Mesenchymal stem cell (in vitro differentiated cells and primary cell): Measurements from ENCODE around the gene PADI4.

Experiments used
- DNase-seq: peaks from one replicate; pipeline ENCODE4 v3.0.0-alpha.2; 2013
- H2AFZ ChIP-seq: one replicate; pipeline ENCODE4 v1.6.1; 2013; ENCODE audit warnings: low read depth, mild to moderate bottlenecking, control low read depth, inconsistent platforms, low read length, moderate library complexity
- H2AK5ac ChIP-seq: 2 replicates; pipeline ENCODE4 v1.6.1; 2013; ENCODE audit warnings: low read length, moderate library complexity, mild to moderate bottlenecking, inconsistent platforms; ENCODE audit not compliant: severe bottlenecking
- H2BK120ac ChIP-seq: one replicate; pipeline ENCODE4 v1.6.1; 2013; ENCODE audit warnings: low read depth, mild to moderate bottlenecking, inconsistent platforms, low read length, moderate library complexity
- H2BK12ac ChIP-seq, 2 experiments: one replicate each; pipeline ENCODE4 v1.6.1; 2013; ENCODE audit warnings: inconsistent platforms in 2 of 2, low read length in 2 of 2, mild to moderate bottlenecking in 2 of 2, moderate library complexity in 2 of 2, control low read depth in 1 of 2
- H2BK15ac ChIP-seq: one replicate; pipeline ENCODE4 v1.6.1; 2013; ENCODE audit warnings: mild to moderate bottlenecking, low read depth, inconsistent platforms; ENCODE audit not compliant: poor library complexity, severe bottlenecking
- H2BK5ac ChIP-seq: 2 replicates; pipeline ENCODE4 v1.6.1; 2013; ENCODE audit warnings: low read depth, mild to moderate bottlenecking, low read length, control low read depth, inconsistent platforms; ENCODE audit not compliant: poor library complexity, severe bottlenecking
- H3K14ac ChIP-seq, 2 experiments: one replicate each; pipeline ENCODE4 v1.6.1; 2013; ENCODE audit warnings: inconsistent platforms in 2 of 2, low read length in 2 of 2, control low read depth in 1 of 2, mild to moderate bottlenecking in 1 of 2, moderate library complexity in 1 of 2
- H3K18ac ChIP-seq, 2 experiments: one replicate each; pipeline ENCODE4 v1.6.1; 2013; ENCODE audit warnings: inconsistent platforms in 2 of 2, low read length in 2 of 2, control low read depth in 1 of 2, low read depth in 1 of 2, mild to moderate bottlenecking in 1 of 2
- H3K23ac ChIP-seq, 2 experiments: one replicate each; pipeline ENCODE4 v1.6.1; 2013; ENCODE audit warnings: inconsistent platforms in 2 of 2, low read length in 2 of 2, mild to moderate bottlenecking in 2 of 2, moderate library complexity in 2 of 2, control low read depth in 1 of 2
- H3K27ac ChIP-seq: 2 replicates; pipeline ENCODE4 v1.5.1; 2013; ENCODE audit warnings: mild to moderate bottlenecking, moderate library complexity, low read length, control low read depth, inconsistent platforms; ENCODE audit not compliant: poor library complexity, severe bottlenecking
- H3K27me3 ChIP-seq, 2 experiments: 2 replicates each; pipeline versions ENCODE4 v1.6.1 to v1.7.0; 2013; ENCODE audit warnings: low read length in 2 of 2, mild to moderate bottlenecking in 2 of 2, moderate library complexity in 2 of 2, control low read depth in 1 of 2, inconsistent platforms in 1 of 2; ENCODE audit not compliant: control insufficient read depth in 1 of 2, insufficient read depth in 1 of 2
- H3K36me3 ChIP-seq, 2 experiments: 2 replicates each; pipeline versions ENCODE4 v1.6.1 to v1.7.0; 2013; ENCODE audit warnings: low read length in 2 of 2, control low read depth in 1 of 2, inconsistent platforms in 1 of 2, low read depth in 1 of 2, mild to moderate bottlenecking in 1 of 2; ENCODE audit not compliant: insufficient read depth in 2 of 2, control insufficient read depth in 1 of 2
- H3K4ac ChIP-seq, 2 experiments: one replicate each; pipeline ENCODE4 v1.6.1; 2013; ENCODE audit warnings: inconsistent platforms in 2 of 2, low read length in 2 of 2, mild to moderate bottlenecking in 2 of 2, moderate library complexity in 2 of 2, control low read depth in 1 of 2, low read depth in 1 of 2
- H3K4me1 ChIP-seq: 2 replicates; pipeline ENCODE4 v1.6.1; 2013; ENCODE audit warnings: low read depth, low read length, control low read depth; ENCODE audit not compliant: control insufficient read depth, insufficient read depth
- H3K4me2 ChIP-seq: 2 replicates; pipeline ENCODE4 v1.6.1; 2013; ENCODE audit warnings: low read length, mild to moderate bottlenecking, inconsistent platforms; ENCODE audit not compliant: poor library complexity, severe bottlenecking
- H3K4me3 ChIP-seq, 2 experiments: 2 replicates each; pipeline versions ENCODE4 v1.5.1 to v1.7.0; 2013; ENCODE audit warnings: low read length in 2 of 2, mild to moderate bottlenecking in 2 of 2, control low read depth in 1 of 2, low read depth in 1 of 2; ENCODE audit not compliant: insufficient read depth in 1 of 2
- H3K79me1 ChIP-seq: replicated peaks from 2 replicates; pipeline ENCODE4 v1.6.1; 2013; ENCODE audit warnings: mild to moderate bottlenecking, control low read depth, low read length, inconsistent platforms; ENCODE audit not compliant: poor library complexity, severe bottlenecking
- H3K9ac ChIP-seq: 2 replicates; pipeline ENCODE4 v1.7.0; 2013; ENCODE audit warnings: mild to moderate bottlenecking, low read length, moderate library complexity
- H3K9me3 ChIP-seq: 2 replicates; pipeline ENCODE4 v1.7.0; 2013; ENCODE audit warnings: mild to moderate bottlenecking, low read length; ENCODE audit not compliant: control insufficient read depth
- H4K8ac ChIP-seq: one replicate; pipeline ENCODE4 v1.6.1; 2013; ENCODE audit warnings: inconsistent platforms, mild to moderate bottlenecking, low read length, moderate library complexity
- H4K91ac ChIP-seq: one replicate; pipeline ENCODE4 v1.6.1; 2013; ENCODE audit warnings: mild to moderate bottlenecking, low read length, inconsistent platforms
- WGBS: methylation state at CpG from one replicate; pipeline ENCODE4 v1.1.7; 2013; ENCODE audit warnings: mixed read lengths; 5-methylcytosine and 5-hydroxymethylcytosine counted together

PADI4 gene

DNA sequence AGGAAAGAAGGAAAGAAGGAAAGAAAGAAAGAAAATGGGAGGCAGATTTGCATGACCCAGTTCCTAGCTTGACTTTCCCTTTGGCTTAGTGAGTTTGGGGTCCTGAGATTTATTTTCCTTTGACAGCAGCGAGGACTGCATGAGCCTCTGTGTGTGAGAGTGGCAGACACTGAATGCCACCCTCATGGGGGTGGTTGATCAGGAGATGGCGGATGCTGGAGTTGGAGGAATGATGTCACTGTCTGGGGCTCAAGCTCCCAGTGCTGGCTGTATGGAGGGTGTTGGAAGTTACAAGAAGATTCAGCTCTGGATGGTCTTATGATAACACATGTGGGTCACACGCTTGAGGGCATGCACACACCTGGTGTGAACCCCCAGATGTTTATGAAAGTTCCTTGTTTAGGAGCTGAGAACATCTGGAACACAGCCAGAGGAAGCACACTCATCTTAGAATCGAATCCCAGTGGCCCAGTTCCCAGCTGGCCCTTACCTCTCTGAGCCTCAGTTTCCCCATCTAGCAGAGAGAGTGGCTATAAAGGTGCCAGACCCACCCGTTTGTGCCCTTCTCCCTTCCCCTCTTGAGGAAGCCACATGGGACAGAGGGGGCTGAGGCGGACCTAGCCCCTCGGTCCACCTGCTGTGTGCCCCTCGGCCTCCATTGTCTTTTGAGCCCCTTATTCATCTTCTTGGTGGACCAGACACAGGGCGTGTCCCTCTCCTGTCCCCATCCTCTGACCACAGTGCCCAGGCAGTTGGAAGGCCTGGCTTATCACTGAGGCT, 5.7 kb downstream of the PADI4 start:
- Histone ChIP-seq H3K18ac (no peak overlapping the region), H3K23ac (no peak overlapping the region), H3K79me1 (no peaks in the 10 kb centered on the region), H3K4me3 (no peak overlapping the region), H2BK12ac (no peak overlapping the region), H3K9ac (no peak overlapping the region), H2BK120ac (no peak overlapping the region), H3K27ac (no peak overlapping the region), H2AFZ (no peak overlapping the region), H3K4me1 (peaks cover 21% of the 10 kb centered on the region), H4K8ac (no peak overlapping the region), H2BK5ac (no peak overlapping the region), H4K91ac (no peak overlapping the region), H3K36me3 (no peaks in the 10 kb centered on the region), H3K27me3 (peaks cover 0 to 68% of the 10 kb centered on the region in 2 experiments), H2AK5ac (peak overlapping the region; percentile 49), H3K14ac (no peak overlapping the region), H3K4me2 (no peak overlapping the region), H3K4ac (no peak overlapping the region), H3K9me3 (no peaks in the 10 kb centered on the region), H2BK15ac (no peak overlapping the region)
- 68% methylated on average over 9 of the region's 9 CpGs for WGBS
- DNase-seq, result no peak

DNA sequence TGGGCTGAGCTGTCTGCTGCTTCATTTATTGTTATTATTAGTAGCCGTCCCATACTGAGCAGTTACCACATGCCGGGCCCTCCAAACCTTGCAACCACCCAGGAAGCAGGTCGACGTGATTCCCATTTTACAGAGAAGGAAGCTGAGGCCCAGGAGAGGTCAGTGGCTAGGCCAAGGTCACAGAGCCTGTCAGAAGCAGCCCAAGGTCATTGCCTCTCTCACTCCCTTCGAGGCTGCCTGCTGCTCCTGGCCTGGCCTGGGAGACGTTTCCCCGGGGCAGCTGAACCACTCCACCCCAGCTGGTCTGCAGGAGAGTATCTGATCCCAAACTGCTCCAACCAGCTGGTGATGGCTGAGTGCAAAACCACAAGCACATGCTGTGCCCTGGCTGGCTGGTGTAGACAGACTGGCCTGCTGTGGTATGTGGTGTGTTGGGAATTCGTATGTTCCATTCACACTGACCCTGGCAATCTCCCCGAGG, 6.5 kb downstream of the PADI4 start:
- no peak overlapping the region for H3K14ac ChIP-seq
- no peak overlapping the region for H3K4me2 ChIP-seq
- no peak overlapping the region for H4K8ac ChIP-seq
- no peak overlapping the region for H3K27ac ChIP-seq
- WGBS, result 69% methylated on average over 9 of the region's 9 CpGs
- no peak for DNase-seq
- H3K18ac ChIP-seq, result no peak overlapping the region
- H2BK12ac ChIP-seq, result no peak overlapping the region
- H2AK5ac ChIP-seq, result no peak overlapping the region
- H4K91ac ChIP-seq, result no peak overlapping the region
- H2AFZ ChIP-seq, result no peak overlapping the region
- no peak overlapping the region for H3K4ac ChIP-seq
- peaks cover under 1% of the 10 kb centered on the region for H3K9me3 ChIP-seq
- H3K79me1 ChIP-seq, result no peaks in the 10 kb centered on the region
- H3K23ac ChIP-seq, result no peak overlapping the region
- peaks cover 19% of the 10 kb centered on the region for H3K4me1 ChIP-seq
- no peak overlapping the region for H2BK5ac ChIP-seq
- no peak overlapping the region for H2BK15ac ChIP-seq
- no peak overlapping the region for H2BK120ac ChIP-seq
- peaks cover 0 to 68% of the 10 kb centered on the region in 2 experiments for H3K27me3 ChIP-seq
- H3K9ac ChIP-seq, result no peak overlapping the region
- H3K36me3 ChIP-seq, result no peaks in the 10 kb centered on the region
- H3K4me3 ChIP-seq, result no peak overlapping the region

DNA sequence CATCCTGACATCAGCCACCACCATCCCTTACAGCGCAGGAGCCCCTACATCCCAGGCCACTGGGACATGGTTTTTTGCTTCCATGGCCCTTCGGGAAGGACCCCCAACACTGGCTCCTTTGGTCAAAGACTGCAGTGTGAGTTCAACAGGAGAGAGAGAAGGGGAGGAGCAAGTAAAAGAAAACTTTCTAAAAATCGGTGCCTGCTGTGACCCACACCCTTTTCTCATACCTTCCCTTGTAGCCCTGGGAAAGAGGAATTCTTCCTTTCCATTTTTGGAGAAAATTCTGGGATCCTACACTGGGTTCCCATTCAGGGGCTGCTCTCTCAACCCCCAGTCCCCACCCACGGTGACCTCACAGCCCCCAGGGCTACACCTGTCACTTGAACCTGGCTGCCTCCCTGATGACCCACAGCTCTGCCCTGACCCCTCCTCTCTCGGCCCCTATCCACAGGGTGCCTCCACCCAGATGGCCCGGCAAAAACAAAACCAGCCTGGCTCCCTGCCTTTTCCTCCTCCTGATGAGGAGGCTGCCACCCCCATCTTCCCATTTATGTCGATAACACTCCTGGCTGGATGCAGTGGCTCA, 7.6 kb downstream of the PADI4 start:
- WGBS, result 52% methylated on average over 5 of the region's 7 CpGs
- H2AFZ ChIP-seq, result no peak overlapping the region

DNA sequence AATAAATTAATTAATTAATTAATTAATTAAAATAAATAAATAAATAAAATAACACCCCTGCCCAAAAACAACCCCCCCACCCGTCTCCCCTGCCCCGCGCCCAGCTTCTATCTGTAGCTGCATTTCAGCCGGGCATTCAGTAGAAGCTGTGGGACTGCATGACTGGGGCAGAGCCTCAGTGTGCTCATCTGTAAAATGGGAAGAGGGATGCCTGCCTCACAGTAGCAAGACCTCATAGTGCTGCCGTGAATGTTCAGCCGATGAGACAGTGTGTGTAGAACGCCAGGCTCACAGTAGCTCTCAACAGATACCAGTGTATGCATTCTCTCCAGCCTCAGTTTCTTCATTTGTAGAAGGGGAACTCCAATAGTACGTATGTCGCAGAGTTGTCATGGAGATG, 8.7 kb downstream of the PADI4 start:
- WGBS, result 96% methylated on average over 7 of the region's 9 CpGs
- Histone ChIP-seq H3K14ac (no peak overlapping the region), H4K91ac (no peak overlapping the region), H4K8ac (no peak overlapping the region), H2AFZ (no peak overlapping the region), H2BK120ac (no peak overlapping the region), H3K23ac (no peak overlapping the region), H2BK12ac (no peak overlapping the region), H3K9me3 (peaks cover 6% of the 10 kb centered on the region), H3K4me1 (peaks cover 17% of the 10 kb centered on the region), H3K4me2 (no peak overlapping the region), H2AK5ac (no peak overlapping the region), H3K4ac (no peak overlapping the region), H3K79me1 (no peaks in the 10 kb centered on the region), H3K9ac (no peak overlapping the region), H2BK15ac (no peak overlapping the region), H3K36me3 (no peaks in the 10 kb centered on the region), H3K18ac (no peak overlapping the region), H3K27me3 (peaks cover 0 to 72% of the 10 kb centered on the region in 2 experiments), H2BK5ac (no peak overlapping the region), H3K4me3 (no peak overlapping the region), H3K27ac (no peak overlapping the region)
- no peak for DNase-seq

More for the DNA sequence above, 7.6 kb downstream of the PADI4 start:
- no peaks in the 10 kb centered on the region for H3K79me1 ChIP-seq
- no peak overlapping the region for H3K27ac ChIP-seq
- no peak overlapping the region for H4K91ac ChIP-seq
- no peak overlapping the region for H2BK5ac ChIP-seq
- H3K14ac ChIP-seq, result no peak overlapping the region
- H3K9ac ChIP-seq, result no peak overlapping the region
- H3K36me3 ChIP-seq, result no peaks in the 10 kb centered on the region
- H3K23ac ChIP-seq, result no peak overlapping the region
- no peak overlapping the region for H3K4me3 ChIP-seq
- H3K4me1 ChIP-seq, result peaks cover 17% of the 10 kb centered on the region
- peaks cover 0 to 67% of the 10 kb centered on the region in 2 experiments for H3K27me3 ChIP-seq
- H4K8ac ChIP-seq, result no peak overlapping the region
- no peak for DNase-seq
- H2BK120ac ChIP-seq, result no peak overlapping the region
- peak overlapping the region; percentile 44 for H2AK5ac ChIP-seq
- H2BK12ac ChIP-seq, result no peak overlapping the region
- H2BK15ac ChIP-seq, result no peak overlapping the region
- peaks cover 6% of the 10 kb centered on the region for H3K9me3 ChIP-seq
- no peak overlapping the region for H3K4ac ChIP-seq
- no peak overlapping the region for H3K4me2 ChIP-seq
- no peak overlapping the region for H3K18ac ChIP-seq
